Left ventricle myocardium inferior (tissue), 1 donor: Measurements from ENCODE around the gene ARHGAP23. TPM values are rescaled to one million over a fixed set of nuclear protein-coding genes. Genes with fewer than 3 reads are reported as not detected.

Experiments
- DNase-seq: peaks from one replicate; pipeline ENCODE4 v3.0.0-alpha.2; 2020
- H3K27ac ChIP-seq: fragments of 200-600 bp; replicated peaks from 2 replicates; pipeline ENCODE4 v1.8.0; 2021
- H3K27me3 ChIP-seq: fragments of 200-600 bp; 2 replicates; pipeline ENCODE4 v1.8.0; 2021; ENCODE audit warnings: low read depth
- H3K36me3 ChIP-seq: fragments of 200-600 bp; 2 replicates; pipeline ENCODE4 v1.8.0; 2021
- H3K4me1 ChIP-seq: fragments of 200-600 bp; 2 replicates; pipeline ENCODE4 v1.8.0; 2021
- H3K4me3 ChIP-seq: fragments of 200-600 bp; 2 replicates; pipeline ENCODE4 v1.8.0; 2021; ENCODE audit warnings: mild to moderate bottlenecking, moderate library complexity
- H3K9me3 ChIP-seq: fragments of 200-600 bp; replicated peaks from 2 replicates; pipeline ENCODE4 v1.8.0; 2021
- CTCF ChIP-seq: fragments of 200-600 bp; IDR thresholded peaks from 2 replicates; pipeline ENCODE4 v1.8.0; 2021; ENCODE audit warnings: antibody characterized with exemption, mild to moderate bottlenecking, borderline replicate concordance
- intact Hi-C: fragments of 100-400 bp; cut with micrococcal nuclease; formaldehyde crosslinking; loops from one replicate; pipeline ENCODE4 v1.11.0; 2022
- total RNA-seq: library from RNA; stranded (reverse); fragmentation: NEBNext Ultra II Directional; extraction: Animal tissue kit (Norgen Biotek cat#: 25700); gene quantifications from one replicate; pipeline ENCODE4 v1.2.1, GENCODE V29; 2021
- donor health status: DM: no; HTN: yes; CAD: no; lungs with severe emphysema.

The ARHGAP23 gene
- total RNA-seq, 1 donor from 2014 or later = 60.8 TPM

DNA sequence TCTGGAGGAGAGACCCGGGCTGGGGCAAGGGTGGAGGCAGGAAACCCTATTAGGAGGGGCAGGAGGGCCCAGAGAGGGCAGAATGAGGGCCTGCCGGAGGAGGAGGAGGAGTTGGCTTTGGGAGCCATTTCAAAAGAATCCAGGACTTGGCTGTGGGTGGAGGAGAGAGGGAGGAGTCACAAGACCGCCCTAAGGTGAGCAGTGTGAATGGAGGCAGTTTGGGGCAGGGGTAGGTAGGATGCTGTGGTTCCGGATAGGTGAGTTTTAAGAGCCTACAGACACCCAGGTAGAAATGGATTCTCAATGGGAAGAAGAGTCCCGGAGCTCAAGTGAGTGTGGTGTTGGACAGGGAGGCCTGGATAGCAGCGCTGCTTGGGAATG is 80.3 kb downstream of the ARHGAP23 start:
- H3K36me3 ChIP-seq = peaks cover 32% of the 10 kb centered on the region
- H3K4me3 ChIP-seq = no peak overlapping the region
- no peak for DNase-seq
- no peak overlapping the region for H3K27ac ChIP-seq
- H3K9me3 ChIP-seq = no peaks in the 10 kb centered on the region
- TF ChIP-seq CTCF = no peak
- intact Hi-C loops = no loop called here
- H3K4me1 ChIP-seq = peaks cover 31% of the 10 kb centered on the region
- H3K27me3 ChIP-seq = no peaks in the 10 kb centered on the region

DNA sequence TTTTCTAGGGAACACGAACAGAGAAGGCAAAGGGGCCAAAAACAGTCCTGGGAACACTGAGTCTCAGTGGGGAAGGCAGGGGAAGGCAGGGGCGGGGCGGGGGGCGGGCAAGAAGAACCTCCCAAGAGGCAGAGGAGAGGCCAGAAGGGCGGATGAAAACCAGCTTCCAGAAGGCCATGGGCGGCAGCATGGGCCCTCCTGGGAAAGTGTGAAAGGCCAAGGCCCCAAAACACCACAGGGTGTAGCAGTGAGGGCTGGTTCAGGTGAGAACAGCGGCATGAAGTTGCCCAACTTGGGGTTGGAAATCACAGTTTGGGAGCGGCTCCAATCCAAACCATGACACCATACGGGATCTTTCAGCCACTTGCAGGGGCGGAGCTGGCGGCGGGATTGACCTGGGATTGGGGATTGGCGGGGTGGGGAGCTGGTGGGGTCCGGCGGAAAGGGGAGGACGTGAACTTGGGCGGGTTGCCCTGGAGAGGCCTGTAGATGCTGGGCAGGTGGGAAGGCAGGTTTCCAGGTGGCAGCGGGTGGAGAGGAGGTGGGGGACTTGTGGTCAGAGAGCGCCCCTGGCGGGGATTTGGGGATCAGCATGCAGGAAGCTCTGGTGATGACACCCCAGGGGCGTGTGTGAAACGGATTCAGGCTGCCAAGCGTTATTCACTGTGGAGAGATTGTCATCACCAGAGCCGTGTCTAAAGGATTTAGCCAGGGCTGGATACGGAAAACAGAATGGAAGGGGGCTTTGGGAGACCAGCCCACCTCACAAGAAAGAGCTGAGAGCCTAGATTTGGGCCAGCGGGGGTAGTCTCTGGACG is 80.9 kb downstream of the ARHGAP23 start:
- Histone ChIP-seq H3K27me3 (no peaks in the 10 kb centered on the region), H3K36me3 (peaks cover 28% of the 10 kb centered on the region), H3K4me3 (peak overlapping the region; percentile 52), H3K4me1 (peaks cover 31% of the 10 kb centered on the region), H3K27ac (peak overlapping the region; percentile 44), H3K9me3 (no peaks in the 10 kb centered on the region)
- DNase-seq = peak; percentile 72
- peak; percentile 73 for TF ChIP-seq CTCF
- intact Hi-C loops = no loop called here

DNA sequence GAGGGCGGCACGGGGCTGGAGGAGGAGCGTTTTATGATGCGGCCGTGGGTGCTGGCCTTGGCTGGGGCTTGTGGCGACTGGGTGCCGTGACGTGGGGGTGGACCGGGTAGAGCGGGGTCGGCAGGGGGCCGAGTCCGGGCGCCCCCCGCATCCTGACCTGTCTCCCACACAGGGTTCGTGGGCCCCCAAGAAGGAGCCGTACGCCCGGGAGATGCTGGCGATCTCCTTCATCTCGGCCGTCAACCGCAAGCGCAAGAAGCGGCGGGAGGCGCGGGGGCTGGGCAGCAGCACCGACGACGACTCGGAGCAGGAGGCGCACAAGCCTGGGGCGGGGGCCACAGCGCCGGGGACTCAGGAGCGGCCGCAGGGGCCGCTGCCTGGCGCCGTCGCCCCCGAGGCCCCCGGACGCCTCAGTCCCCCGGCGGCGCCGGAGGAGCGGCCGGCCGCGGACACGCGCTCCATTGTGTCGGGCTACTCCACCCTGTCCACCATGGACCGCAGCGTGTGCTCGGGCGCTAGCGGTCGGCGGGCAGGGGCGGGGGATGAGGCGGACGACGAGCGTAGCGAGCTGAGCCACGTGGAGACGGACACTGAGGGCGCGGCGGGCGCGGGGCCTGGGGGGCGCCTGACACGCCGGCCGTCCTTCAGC is 81.6 kb downstream of the ARHGAP23 start:
- no peak for DNase-seq
- Histone ChIP-seq H3K4me3 (peak overlapping the region; percentile 52), H3K27me3 (no peaks in the 10 kb centered on the region), H3K27ac (peak overlapping the region; percentile 44), H3K36me3 (peaks cover 22% of the 10 kb centered on the region), H3K4me1 (peaks cover 31% of the 10 kb centered on the region), H3K9me3 (no peaks in the 10 kb centered on the region)
- intact Hi-C loops = no loop called here
- no peak for TF ChIP-seq CTCF

DNA sequence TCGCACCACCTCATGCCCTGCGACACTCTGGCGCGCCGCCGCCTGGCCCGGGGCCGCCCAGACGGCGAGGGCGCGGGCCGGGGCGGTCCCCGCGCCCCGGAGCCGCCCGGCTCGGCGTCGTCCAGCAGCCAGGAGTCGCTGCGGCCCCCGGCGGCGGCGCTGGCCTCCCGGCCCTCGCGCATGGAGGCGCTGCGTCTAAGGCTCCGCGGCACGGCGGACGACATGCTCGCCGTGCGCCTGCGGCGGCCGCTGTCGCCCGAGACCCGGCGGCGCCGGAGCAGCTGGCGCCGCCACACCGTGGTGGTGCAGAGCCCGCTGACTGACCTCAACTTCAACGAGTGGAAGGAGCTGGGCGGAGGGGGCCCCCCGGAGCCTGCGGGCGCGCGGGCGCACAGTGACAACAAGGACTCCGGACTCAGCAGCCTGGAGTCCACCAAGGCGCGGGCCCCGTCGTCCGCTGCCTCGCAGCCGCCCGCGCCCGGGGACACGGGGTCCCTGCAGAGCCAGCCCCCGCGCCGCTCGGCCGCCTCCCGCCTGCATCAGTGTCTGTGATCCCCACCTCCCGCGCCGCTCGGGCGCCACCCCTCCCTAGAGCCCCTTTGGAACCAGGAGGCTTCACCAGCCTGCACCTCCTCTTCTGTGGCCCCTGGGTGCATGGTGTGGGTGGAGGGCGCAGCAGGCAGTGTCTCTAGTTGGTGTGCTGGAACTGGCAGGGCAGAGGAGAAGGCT is 82.3 kb downstream of the ARHGAP23 start:
- Histone ChIP-seq H3K27ac (peak overlapping the region; percentile 44), H3K36me3 (peaks cover 20% of the 10 kb centered on the region), H3K4me3 (peak overlapping the region; percentile 52), H3K27me3 (no peaks in the 10 kb centered on the region), H3K9me3 (no peaks in the 10 kb centered on the region), H3K4me1 (peaks cover 31% of the 10 kb centered on the region)
- intact Hi-C loops = no loop called here
- TF ChIP-seq CTCF = peak; percentile 26
- DNase-seq = no peak
